ENCODE data around the gene SPATS2. TPM values are rescaled to one million over a fixed set of nuclear protein-coding genes. Genes with fewer than 3 reads are reported as not detected.
A peak's percentile ranks its signal among the peaks of the same experiment; 100 is the strongest.

Gene SPATS2
- total RNA-seq, 1 donor from 2014 or later = 69.0 TPM

- no peak for DNase-seq (ENCODE audit: low spot score in 2 of 2, unreplicated experiment in 2 of 2)
- H3K4me3 Mint-ChIP-seq = no peak overlapping the region
- H3K9me3 Mint-ChIP-seq = no peaks in the 10 kb centered on the region
- H3K4me1 Mint-ChIP-seq = peaks cover 25% of the 10 kb centered on the region
- H3K36me3 Mint-ChIP-seq = peaks cover 8% of the 10 kb centered on the region
- TF ChIP-seq CTCF (IDR thresholded peaks at IDR 0.05; ENCODE audit: unreplicated experiment) = no peak
- H3K27me3 Mint-ChIP-seq (ENCODE audit: low read depth) = no peaks in the 10 kb centered on the region
- no peak overlapping the region for H3K27ac Mint-ChIP-seq
Observed at GRCh38 chr12:49455501-49455900, 88.2 kb downstream of the SPATS2 start.

- Mint-ChIP-seq H3K9me3 (no peaks in the 10 kb centered on the region), H3K27me3 (ENCODE audit: low read depth) (no peaks in the 10 kb centered on the region), H3K4me3 (no peak overlapping the region), H3K36me3 (peaks cover 6% of the 10 kb centered on the region), H3K4me1 (peaks cover 31% of the 10 kb centered on the region), H3K27ac (peak overlapping the region; percentile 36)
- DNase-seq (ENCODE audit: low spot score in 2 of 2, unreplicated experiment in 2 of 2) = no peak
- no peak for TF ChIP-seq CTCF (IDR thresholded peaks at IDR 0.05; ENCODE audit: unreplicated experiment)
Observed at GRCh38 chr12:49456131-49456679, 88.9 kb downstream of the SPATS2 start.

GRCh38 chr12:49458816-49459215 lies 91.6 kb downstream of the SPATS2 start:
- no peaks in the 10 kb centered on the region for H3K27me3 Mint-ChIP-seq (ENCODE audit: low read depth)
- no peak for TF ChIP-seq CTCF (IDR thresholded peaks at IDR 0.05; ENCODE audit: unreplicated experiment)

DNA sequence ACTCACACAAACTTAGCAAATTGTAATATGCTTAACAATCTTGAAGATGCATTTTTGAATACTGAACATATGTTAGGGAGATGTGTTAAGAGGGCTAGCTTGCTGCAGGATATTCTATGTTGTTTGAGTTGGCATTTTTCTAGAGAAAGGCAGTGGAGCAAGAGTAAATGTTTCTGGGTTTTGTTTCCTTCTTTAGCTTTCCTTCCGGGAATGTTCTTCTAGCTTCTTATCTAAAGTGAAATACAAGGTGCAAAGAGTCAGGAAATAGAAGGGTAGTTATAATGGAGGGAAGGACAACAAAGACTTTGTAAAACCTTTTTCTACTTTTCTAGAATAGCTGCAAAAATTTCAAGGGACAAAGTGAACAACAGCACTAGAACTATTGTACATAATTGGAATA lies 94.0 kb downstream of the SPATS2 start:
- DNase-seq (ENCODE audit: low spot score in 2 of 2, unreplicated experiment in 2 of 2) = no peak
- Mint-ChIP-seq H3K27ac (peak overlapping the region; percentile 66), H3K27me3 (ENCODE audit: low read depth) (no peaks in the 10 kb centered on the region), H3K4me1 (peaks cover 28% of the 10 kb centered on the region), H3K4me3 (no peak overlapping the region), H3K9me3 (peaks cover 5% of the 10 kb centered on the region), H3K36me3 (peaks cover 18% of the 10 kb centered on the region)
- TF ChIP-seq CTCF (IDR thresholded peaks at IDR 0.05; ENCODE audit: unreplicated experiment) = no peak

More at GRCh38 chr12:49458816-49459215, 91.6 kb downstream of the SPATS2 start:
- H3K36me3 Mint-ChIP-seq = peaks cover 8% of the 10 kb centered on the region
- DNase-seq (ENCODE audit: low spot score in 2 of 2, unreplicated experiment in 2 of 2) = no peak
- no peak overlapping the region for H3K4me3 Mint-ChIP-seq
- no peaks in the 10 kb centered on the region for H3K9me3 Mint-ChIP-seq
- H3K27ac Mint-ChIP-seq = peak overlapping the region; percentile 57
- peaks cover 33% of the 10 kb centered on the region for H3K4me1 Mint-ChIP-seq

DNA sequence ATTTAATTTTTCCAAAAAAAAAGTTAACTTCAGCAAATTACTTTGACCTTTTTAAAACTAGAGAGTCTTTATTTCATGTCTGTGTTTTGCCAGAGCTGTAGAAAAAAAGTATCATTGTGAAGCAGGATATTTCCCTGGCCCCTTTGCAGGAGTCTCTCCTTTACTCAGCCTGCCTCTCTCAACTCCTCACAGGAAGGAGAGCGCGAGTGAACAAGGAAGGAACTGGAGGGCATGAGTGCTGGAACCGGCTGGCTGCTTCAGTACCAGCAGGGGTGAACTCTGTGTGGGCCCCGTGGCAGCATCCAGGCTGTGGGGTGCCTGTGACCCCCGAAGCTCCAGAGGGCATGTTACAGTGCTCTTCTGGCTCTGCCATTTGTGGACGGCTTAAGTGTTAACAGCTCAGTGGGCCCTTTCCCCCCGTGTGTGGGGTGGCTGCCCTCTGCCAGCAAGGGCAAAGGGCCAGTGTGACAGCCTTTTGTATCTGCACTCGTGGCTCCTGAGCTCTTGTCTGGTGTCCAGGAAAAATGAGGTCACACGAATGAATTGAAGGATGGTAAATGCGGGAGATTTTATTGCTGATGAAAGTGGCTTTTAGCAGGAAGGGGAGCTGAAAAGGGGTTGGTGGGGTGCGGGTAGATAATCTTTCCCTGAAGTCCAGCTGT lies 95.0 kb downstream of the SPATS2 start:
- no peak for TF ChIP-seq CTCF (IDR thresholded peaks at IDR 0.05; ENCODE audit: unreplicated experiment)
- peaks cover 21% of the 10 kb centered on the region for H3K36me3 Mint-ChIP-seq
- no peak for DNase-seq (ENCODE audit: low spot score in 2 of 2, unreplicated experiment in 2 of 2)
- H3K4me3 Mint-ChIP-seq = no peak overlapping the region
- peaks cover 5% of the 10 kb centered on the region for H3K9me3 Mint-ChIP-seq
- peak overlapping the region; percentile 82 for H3K27ac Mint-ChIP-seq
- no peaks in the 10 kb centered on the region for H3K27me3 Mint-ChIP-seq (ENCODE audit: low read depth)
- peaks cover 25% of the 10 kb centered on the region for H3K4me1 Mint-ChIP-seq

Data from mesothelial cell of epicardium (in vitro differentiated cells).